ENCODE measurements around the gene URB1.
"Not testable (repeated sequence)": the region's sequence is repeated elsewhere in the genome, so short reads cannot be mapped to it uniquely, and the experiment has no call there.

URB1 gene

DNA sequence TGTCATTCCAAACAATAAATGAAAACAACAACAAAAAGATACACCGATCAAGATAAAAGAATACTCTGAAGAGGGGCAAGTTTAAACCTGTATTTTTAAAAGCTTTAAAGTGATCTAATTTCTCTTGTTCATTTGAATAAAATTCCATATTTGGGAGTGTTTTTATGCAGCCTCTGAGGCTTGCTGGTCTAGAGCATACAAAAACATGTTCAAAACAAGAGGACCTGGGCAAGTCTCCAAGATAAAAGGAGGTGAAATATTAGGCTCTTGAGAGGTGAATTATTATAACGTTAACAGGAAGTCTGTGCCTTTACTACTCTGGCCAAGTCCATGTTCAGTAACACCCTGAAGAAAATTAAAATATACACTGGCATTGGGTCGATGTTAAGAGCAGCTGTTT, 20.1 kb downstream of the URB1 start:
- no peak for DNase-seq (ENCODE audit: low read depth)

DNA sequence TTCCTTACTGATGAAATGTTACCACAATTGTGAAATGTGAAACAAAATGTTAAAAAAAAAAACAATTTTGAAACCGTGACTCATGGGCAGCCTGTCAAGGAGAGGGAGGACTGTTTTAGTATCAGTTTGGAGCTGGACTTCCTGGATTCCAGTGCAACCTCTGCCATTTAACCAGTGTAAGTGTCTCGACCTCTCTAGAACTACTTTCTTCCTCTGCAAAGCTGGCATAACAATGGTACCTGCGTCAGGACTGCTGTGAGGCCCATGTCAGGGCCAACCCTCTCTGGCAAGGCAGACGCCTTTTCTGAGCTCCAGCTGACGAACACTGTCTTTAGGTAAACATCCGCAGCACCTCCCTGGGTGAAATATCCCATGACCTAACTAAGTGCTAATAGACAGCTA, 20.9 kb downstream of the URB1 start:
- no peak for DNase-seq (ENCODE audit: low read depth)

DNA sequence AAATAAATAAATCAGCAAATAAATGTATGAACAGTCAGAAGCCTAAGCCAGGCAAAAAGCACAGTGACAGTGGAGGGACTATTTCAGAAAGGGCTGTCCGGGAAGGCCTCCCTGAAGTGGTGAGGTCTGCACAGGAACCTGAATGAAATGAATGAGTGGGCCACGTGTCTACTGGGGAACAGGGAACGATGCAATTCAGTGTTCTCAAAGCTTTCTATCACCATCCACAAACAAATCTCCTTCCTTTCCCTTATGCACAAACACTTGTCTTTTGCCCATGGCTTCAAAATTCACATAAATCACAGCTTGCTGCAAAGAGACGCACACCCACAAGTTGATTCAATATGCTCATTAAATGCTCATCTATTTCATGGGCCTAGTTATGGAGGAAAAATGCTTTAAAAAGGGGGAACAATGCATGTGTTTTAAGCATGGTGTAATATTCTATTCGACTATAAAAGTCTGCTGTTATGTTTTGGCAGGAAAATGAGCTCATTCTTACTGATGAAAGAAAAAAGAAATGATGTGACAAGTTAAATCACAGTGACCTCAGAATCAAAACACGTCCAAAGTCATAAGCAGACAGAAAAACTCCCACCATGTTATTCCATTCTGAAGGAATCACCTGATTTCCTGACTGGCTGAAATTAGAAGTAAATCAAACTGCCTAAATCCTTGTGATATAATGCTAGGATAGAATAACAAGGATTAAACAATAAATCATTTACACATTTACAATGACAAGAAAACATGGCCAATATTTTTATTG, 21.6 kb downstream of the URB1 start:
- no peak for DNase-seq (ENCODE audit: low read depth)

DNA sequence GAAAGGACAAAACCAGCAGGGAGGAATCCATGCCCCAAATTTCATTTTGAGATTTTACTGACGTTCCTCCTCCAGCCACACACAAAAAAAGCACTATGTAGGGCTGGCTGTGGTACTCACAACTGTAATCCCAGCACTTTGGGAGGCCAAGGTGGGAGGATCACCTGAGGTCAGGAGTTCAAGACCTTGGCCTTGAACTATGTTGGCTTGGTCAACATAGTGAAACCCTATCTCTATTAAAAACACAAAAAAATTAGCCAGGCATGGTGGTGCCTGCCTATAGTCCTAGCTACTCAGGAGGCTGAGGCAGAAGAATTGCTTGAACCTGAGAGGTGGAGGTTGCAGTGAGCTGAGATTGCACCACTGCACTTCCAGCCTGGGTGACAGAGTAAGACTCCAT, 23.9 kb downstream of the URB1 start:
- DNase-seq (ENCODE audit: low read depth): not testable (repeated sequence)

DNA sequence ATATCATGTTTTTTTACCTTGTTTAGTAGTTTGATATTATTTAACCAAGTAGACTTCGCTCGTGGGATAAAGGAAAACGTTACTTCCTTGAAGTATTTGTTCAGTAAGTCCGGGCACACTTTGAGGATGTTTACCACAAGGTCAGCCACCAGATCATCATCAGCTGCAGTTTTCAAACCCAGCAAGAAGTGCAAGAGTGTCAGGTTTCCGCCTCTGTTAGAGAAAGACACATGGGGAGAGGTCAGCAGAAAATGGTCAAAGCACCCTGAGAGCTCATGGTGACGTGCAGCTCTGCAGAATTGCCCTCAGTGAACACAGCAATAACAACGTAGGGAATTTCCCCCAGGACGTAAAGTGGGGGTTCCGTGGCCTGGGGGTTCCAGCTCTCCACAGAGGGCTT, 24.4 kb downstream of the URB1 start:
- no peak for DNase-seq (ENCODE audit: low read depth)

DNA sequence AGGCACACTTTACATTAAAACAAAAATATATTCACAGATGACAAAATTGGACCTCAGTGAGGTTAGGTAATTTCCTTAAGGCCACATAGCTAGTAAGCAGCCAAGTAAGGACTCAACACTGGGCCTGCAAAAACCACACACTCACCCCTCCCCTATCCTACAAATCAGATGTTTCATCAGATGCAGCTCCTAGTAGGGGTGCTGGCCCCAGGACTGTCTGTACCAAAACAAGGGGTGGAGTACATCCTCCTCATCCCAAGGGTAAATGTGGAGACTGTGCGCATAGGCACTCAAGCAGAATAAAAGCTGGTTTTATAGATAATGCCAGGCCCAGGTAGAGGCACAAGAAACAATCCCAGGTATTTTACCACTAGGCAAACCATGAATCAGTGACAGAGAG, 25.7 kb downstream of the URB1 start:
- no peak for DNase-seq (ENCODE audit: low read depth)

DNA sequence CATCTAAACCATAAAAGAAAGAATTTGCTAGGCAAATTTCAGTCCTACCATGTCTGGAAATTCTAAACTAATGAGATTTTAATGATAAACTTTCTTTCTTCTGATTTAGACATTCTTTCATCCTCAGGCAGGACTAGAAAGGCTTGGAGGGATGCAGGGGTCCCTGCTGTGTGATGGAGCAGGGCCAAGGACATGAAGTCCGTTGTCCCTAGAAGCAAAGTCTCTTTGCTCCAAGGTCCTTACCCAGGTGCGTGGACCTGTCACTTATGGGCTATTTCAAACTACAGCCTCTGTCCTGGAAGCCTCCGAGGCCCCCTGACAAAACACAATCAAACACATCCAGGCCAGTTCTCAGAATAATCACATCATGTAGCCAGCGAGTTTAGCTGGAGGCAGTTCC, 26.6 kb downstream of the URB1 start:
- DNase-seq (ENCODE audit: low read depth): no peak

DNA sequence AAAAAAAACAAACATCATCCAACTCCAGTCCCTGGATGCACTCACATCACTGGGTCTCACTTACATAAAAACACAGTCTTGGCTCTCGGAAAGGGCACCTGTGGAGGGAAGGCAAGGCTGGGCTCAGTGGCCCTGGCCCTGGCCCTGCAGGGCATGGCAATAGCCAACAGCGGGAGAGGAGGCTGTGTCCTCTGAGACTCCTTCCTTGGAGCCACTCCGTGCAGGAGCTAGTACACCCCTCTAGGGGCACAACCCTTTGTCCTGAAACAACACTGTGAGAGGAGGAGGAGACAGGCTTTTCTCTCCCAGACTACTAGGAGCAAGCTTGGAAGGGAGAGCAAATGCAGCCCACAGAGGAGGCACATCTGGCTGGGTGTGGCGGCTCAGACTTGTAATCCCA, 28.0 kb downstream of the URB1 start:
- no peak for DNase-seq (ENCODE audit: low read depth)

DNA sequence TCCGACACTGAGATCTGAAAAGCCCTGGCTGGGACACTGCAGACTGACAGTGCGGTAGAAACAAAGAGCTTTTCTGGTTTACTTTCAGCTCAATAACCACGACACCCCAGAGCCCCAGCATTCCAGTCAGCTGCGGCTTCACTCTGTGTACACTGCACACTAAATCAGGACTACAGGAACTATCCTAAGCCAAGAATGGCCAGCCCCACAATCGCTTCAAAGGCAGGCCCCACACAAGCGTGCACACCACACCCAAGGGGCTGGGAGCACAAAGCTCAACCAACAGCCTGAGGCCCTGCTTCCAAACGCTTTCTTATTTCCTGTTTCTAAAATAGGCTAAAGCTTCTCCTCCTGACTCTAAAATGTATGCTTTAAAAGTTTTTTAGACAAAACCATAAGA, 28.4 kb downstream of the URB1 start:
- no peak for DNase-seq (ENCODE audit: low read depth)

DNA sequence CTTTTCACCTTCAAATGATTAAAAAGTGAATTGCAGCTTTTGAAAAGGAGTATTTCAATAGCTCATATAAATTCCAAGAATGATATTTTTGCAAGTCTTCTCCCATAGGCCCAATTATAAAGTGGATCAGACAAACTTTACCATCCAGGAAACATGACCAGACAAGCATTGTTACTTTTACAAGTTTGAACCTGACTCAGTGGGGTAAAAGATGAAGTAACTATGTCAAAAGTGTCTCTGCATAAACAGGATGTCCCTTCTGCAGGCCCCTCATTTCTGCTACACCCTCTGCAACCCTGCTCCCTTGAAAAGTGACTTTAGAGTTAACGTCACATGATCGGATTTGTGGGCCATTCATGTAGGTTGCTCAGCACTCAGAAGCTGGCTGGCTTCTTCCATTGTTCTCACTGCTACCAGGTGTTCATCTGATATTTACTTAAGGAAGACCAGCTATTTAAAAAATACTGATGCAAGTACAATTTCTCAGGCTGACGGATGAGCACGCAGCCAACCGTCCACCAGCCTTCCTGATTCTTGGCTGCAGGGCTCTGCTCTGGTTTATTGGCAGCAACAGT, 32.3 kb downstream of the URB1 start:
- DNase-seq (ENCODE audit: low read depth): no peak

DNA sequence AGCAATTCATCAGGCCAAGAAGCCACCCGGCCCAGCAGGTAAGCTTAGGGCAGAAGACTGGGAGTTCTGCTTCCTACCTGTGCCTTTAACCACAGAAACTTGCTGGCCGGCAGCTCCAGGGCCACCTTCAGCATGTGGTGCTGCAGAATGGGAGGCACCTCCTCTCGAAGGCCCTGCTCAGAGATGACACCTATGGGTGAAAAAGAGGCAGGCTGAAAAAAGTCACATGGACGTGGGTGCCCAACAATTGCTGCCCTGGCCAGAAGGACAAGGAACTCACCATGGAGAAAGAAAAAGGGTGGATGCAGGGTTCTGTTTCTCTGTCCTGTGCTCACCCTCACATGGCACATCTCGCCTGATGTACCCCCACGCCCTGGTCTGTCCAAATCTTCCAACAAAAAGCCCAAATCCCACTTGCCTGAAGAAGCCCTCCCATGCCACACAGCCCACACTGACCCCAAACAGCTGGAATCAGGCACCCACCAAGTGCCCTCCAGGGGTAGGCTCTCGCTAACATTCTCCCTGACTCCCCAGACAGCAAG, 33.0 kb downstream of the URB1 start:
- no peak for DNase-seq (ENCODE audit: low read depth)

DNA sequence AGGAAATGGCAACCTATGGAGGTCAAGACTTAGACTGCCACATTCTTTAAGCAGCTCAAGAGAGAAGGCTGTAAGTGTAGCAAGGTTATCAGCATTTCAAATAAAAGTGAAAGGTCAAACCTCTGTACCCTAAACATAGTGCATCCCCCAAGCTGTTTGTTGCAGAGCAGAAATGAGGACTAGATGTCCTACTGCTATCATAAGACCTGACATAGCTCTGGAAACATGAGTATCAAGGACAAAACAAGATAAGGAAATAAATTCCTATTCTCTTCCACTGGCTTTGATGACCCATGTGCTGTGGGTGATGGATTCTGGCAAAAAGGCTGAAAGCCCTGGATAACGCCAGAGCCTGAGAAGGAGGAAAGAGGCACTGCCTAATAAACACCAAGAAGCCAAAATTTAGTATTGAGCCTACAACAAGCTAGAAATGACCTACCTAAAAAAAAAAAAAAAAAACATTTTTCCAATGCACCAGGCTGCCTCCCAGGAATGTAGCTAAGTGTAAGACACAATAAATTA, 35.9 kb downstream of the URB1 start:
- no peak for DNase-seq (ENCODE audit: low read depth)

DNA sequence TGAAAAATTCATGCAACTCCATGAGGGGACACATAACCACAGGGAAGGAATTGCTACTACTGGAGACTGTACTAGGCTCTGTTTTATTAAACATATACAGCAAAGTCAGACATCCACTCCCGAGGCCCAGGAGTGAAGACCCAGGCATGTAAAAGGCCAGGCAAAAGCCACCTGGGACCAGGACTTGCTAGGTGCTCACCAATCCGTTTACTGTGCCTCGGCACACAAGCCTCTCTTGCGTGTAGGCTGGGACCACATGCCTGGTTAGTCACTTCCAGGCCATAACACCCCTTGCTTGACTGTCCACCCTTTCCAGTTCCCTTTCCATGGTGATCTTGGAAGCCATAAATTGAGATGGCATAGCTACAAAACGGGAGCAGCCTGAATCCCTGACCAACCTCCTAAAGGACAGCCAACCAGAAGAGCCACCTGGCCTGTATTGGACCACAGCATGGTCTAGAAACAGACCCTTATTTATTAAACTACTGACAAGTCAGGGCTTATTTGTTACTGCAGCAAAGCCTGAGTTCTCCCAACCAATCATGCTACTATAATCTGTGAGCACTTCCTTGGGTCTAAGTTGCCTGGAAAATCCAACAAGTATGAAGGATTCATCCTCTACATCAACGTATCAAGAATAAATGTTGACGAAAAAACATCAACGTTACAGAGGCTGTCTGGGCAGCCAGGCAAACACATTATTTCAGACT, 39.7 kb downstream of the URB1 start:
- DNase-seq (ENCODE audit: low read depth): no peak

DNA sequence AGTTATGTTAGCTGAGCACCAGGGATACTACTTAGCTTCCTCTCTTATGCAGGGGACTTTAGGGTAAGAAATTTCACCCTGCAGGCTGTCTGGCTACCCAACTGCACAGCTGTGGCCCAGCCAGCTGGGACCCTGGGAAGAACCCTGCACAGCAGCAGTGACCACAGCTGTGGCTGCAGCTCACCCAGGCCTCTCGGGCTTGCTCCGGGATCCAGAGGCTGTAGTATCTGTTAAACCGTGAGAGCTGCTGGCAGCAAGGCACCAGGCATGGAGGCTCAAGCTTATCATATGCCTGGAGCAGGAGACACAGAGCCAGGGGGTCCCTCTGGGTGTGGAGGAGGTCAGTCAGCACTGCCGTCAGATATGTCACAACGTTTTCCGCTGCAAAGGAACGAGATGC, 40.3 kb downstream of the URB1 start:
- no peak for DNase-seq (ENCODE audit: low read depth)

DNA sequence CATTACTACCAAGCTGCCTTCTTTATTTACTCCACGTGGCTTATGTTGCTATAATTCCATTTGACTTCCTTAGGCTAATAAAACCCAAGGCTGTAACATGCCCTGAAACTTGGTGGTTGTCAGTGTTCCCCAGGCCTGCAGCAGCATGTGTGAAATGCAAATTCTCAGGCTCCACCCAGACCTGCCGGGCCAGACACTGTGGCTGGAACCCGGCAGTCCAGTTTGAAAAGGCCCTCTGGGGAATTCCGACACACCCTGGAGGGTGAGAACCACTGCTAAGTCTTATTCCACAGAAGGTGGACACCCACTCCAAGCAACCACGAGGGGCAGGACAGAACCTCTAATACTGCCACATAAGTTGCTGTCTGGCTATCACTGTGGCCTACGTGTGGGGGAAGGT, 41.4 kb downstream of the URB1 start:
- DNase-seq (ENCODE audit: low read depth): no peak

DNA sequence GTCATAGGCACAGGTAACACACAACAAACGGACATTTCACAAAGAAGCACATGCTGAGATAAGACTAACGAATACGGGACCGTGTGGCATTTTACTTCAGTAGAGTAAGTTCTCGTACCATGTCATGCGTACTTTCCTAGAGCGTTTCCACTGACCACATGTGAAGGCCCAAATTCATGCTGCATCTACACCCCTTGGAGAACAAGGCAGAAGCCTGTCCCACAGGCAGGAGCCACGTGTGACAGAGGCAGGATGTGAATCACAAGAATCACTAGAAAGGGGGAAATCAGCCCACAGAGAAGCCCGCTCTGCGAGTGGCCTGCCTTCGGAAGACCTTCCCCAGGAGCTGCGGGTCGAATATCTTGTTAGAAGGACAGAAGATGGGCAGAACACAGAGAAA, 41.8 kb downstream of the URB1 start:
- DNase-seq (ENCODE audit: low read depth): no peak

DNA sequence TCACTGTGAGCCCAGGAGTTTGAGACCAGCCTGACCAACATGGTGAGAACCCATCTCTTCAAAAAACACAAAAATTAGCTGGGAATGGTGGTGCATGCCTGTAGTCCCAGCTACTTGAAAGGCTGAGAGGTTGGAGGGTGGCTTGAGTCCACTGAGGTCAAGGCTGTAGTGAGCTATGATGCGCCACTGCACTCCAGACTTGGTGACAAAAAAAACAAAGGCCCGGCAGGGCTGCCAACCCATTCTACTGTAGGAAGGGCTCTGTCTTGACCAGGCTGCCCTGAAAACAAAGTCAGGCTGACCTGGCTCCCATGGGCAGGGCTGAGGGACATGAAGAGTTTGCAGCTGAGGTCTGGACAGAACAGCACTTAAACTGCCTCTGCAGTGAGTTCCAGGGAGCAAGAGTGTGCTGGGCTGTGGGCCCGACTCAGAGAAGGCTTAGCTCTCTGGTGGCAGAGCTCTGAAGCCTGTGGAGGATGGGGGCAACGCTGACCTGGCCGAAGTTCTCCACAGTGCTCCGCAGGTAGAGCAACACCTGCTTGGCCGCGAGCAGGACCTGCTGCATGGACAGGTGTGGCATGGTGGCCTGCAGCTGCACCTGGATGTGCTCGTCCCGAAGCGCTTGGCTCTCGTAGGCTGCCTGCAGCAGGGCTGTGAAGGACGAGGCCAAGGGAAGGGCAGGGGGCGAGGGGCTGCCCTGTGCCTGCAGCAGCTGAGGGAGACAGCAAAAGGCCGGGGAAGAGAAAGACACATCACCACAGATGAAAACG, 42.4 kb downstream of the URB1 start:
- DNase-seq (ENCODE audit: low read depth): no peak

DNA sequence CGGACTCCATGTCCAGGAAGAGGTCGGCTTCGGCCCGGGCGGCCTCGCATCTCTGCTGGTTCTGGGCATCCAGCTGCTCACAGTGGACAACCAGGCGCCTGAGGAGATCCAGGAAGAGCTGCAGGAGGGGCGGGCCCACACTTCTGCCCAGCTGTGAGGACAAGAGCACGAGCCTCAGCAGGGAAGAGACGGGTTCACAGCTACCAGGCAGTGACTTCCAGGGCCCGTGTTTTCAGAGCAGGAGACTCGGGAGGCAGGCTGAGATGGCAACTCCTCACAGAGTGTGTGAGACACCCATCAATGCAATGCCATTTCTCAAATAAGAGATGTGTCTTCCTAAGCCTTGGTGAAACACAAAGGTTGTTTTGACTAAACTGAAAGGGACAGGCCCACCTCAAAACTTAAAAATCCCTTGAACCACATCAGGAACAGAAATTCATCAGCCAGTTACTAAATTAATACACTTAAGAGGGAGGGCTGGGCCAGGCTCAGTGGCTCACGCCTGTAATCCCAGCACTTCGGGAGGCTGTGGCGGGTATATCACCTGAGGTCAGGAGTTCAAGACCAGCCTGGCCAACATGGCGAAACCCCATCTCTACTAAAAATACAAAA, 43.4 kb downstream of the URB1 start:
- DNase-seq (ENCODE audit: low read depth): no peak

DNA sequence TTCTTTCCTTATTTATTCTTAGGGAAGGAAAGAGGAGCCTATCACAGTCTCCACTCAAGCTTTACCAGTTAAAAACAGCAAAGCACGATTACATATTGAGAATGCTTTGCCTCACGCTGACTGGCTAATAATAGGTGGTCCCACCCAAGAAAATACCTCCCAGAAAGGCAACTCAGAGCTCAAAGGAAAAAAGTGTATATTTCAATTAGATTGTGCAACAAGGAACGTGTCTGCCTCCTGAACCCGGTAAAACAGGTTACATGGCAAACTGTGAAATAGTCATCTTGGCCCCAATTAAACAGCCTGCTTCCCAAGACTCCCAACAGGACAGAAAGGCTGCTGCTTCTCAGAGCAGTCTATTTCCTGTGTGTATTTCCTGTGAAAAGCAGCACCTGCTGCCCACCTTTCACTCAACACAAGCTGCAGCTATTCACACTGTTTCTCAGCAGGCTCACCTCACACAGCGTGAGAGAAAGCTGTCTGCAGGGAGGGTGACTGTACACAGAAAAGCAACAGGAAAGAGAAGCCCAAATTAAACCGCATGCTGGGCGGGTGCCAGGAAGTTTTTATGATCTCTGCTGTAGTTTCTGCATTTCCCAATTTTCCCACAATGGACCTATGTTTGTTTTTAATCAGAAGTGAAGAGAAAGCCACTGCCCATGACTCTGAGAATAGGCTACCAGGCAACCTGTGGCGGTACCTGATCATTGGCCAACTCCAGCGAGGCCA, 44.0 kb downstream of the URB1 start:
- DNase-seq (ENCODE audit: low read depth): no peak

DNA sequence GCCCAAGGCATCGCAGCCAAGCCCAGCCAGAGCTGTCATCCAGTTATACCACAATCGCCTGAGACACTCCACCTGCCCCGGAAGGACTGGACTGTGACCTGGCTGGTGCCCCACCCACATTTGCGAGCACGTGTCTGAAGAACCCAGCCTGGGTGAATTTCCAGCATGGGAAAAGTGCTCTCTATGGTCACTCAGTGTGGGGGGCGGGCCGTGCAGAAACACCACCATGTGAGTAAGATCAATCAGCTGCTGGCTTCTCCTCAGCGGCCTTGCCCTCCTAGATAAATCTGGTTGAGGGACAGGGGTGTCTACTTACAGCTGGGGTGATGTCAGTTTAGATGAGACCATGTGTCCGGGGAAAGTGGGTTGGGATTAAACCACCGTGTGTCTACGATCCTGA, 44.8 kb downstream of the URB1 start:
- no peak for DNase-seq (ENCODE audit: low read depth)

DNA sequence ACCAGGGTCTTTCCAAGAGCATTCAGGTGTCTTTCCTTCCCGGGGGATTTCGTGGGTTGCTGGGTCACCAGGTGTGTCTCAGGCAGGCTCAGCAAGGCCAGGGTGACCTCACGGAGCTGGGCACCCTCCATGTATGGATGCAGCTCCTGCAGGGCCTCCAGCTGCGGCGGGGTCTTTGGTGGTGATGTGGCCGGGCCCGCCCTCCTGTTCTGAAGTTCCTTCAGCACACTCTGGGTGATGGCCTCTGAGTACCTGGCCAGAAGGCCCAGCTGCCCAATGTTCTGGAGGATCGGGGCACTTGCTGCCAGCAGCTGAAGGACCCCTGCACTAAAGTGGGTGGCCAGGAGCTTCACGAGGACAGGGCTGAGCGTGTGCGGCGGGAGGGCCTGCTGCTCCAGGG, 45.5 kb downstream of the URB1 start:
- no peak for DNase-seq (ENCODE audit: low read depth)

All from activated T-cell treated with anti-CD3 and anti-CD28 coated beads for 1 hour (primary cell).